Skeletal muscle tissue (tissue), 4 donors: Measurements from ENCODE around the gene ABHD12. TPM values are rescaled to one million over a fixed set of nuclear protein-coding genes. Genes with fewer than 3 reads are reported as not detected.
"Not testable (repeated sequence)": the region's sequence is repeated elsewhere in the genome, so short reads cannot be mapped to it uniquely, and the experiment has no call there.

Experiments
- H3K27ac ChIP-seq: one replicate; pipeline ENCODE4 v1.7.0; 2013; ENCODE audit warnings: mild to moderate bottlenecking, low read depth, low read length, inconsistent platforms
- H3K27me3 ChIP-seq, 3 donors: one replicate each; pipeline ENCODE4 v1.7.0; 2013; ENCODE audit warnings: low read length in 3 of 3; ENCODE audit not compliant: control insufficient read depth in 3 of 3, insufficient read depth in 3 of 3
- H3K36me3 ChIP-seq, 3 donors: one replicate each; pipeline ENCODE4 v1.7.0; 2013; ENCODE audit warnings: low read length in 3 of 3; ENCODE audit not compliant: control insufficient read depth in 3 of 3, insufficient read depth in 3 of 3
- H3K4me1 ChIP-seq, 3 donors: one replicate each; pipeline ENCODE4 v1.7.0; 2013; ENCODE audit warnings: low read length in 3 of 3, mild to moderate bottlenecking in 3 of 3; ENCODE audit not compliant: control insufficient read depth in 3 of 3, insufficient read depth in 3 of 3
- H3K4me3 ChIP-seq, 3 donors: one replicate each; pipeline ENCODE4 v1.7.0; 2013; ENCODE audit warnings: low read length in 3 of 3
- H3K9ac ChIP-seq, 3 donors: one replicate each; pipeline ENCODE4 v1.7.0; 2013; ENCODE audit warnings: low read length in 3 of 3, mild to moderate bottlenecking in 3 of 3, moderate library complexity in 2 of 3, low read depth in 1 of 3
- H3K9me3 ChIP-seq, 3 donors: one replicate each; pipeline ENCODE4 v1.7.0; 2013; ENCODE audit warnings: low read length in 3 of 3; ENCODE audit not compliant: control insufficient read depth in 3 of 3
- total RNA-seq: library from RNA; depleted of rRNA; stranded (reverse); fragments of >200 nt; gene quantifications from one replicate; pipeline ENCODE4 v1.2.3, GENCODE V29; 2014
- donor health status: Osteomylitis.

Gene ABHD12
- total RNA-seq, 1 donor from 2014 or later, result 29.7 TPM

- peak within 1 kb of the TSS; percentile 79 to 82 (median 80) for H3K9ac ChIP-seq
- no peak within 1 kb of the TSS for H3K27ac ChIP-seq
- no peaks in the 10 kb centered on the region for H3K27me3 ChIP-seq
- peak within 1 kb of the TSS; percentile 75 to 97 (median 91) for H3K4me3 ChIP-seq
- H3K4me1 ChIP-seq, result peaks cover 8 to 14% (median 11%) of the 10 kb centered on the region in 3 donors
- H3K36me3 ChIP-seq, result no peaks in the 10 kb centered on the region
- peaks cover under 1 to 5% (median 4%) of the 10 kb centered on the region in 3 donors for H3K9me3 ChIP-seq
Observed at GRCh38 chr20:25407311-25408169, 16.9 kb upstream of the ABHD12 start, which contains the start of gene GINS1. TSS of gene GINS1 (plus strand) at chr20:25407673. CDS start at chr20:25407821, 148 bp downstream.

GRCh38 chr20:25402583-25402982, 11.9 kb upstream of the ABHD12 start:
- Histone ChIP-seq H3K27ac (no peak overlapping the region), H3K36me3 (no peaks in the 10 kb centered on the region), H3K27me3 (no peaks in the 10 kb centered on the region), H3K9ac (no peak overlapping the region), H3K4me3 (no peak overlapping the region), H3K4me1 (peaks cover under 1 to 2% (median under 1%) of the 10 kb centered on the region in 3 donors), H3K9me3 (peaks cover 2 to 7% (median 4%) of the 10 kb centered on the region in 3 donors)

GRCh38 chr20:25400291-25400732, 9.7 kb upstream of the ABHD12 start:
- not testable (repeated sequence) for H3K27ac ChIP-seq, H3K36me3 ChIP-seq, H3K4me1 ChIP-seq, H3K27me3 ChIP-seq, H3K4me3 ChIP-seq, H3K9me3 ChIP-seq, H3K9ac ChIP-seq

GRCh38 chr20:25399037-25399430, 8.4 kb upstream of the ABHD12 start:
- Histone ChIP-seq H3K27me3 (no peaks in the 10 kb centered on the region), H3K27ac (no peak overlapping the region), H3K4me1 (no peaks in the 10 kb centered on the region), H3K36me3 (no peaks in the 10 kb centered on the region), H3K9ac (no peak overlapping the region), H3K4me3 (no peak overlapping the region), H3K9me3 (peaks cover 2 to 7% (median 4%) of the 10 kb centered on the region in 3 donors)

DNA sequence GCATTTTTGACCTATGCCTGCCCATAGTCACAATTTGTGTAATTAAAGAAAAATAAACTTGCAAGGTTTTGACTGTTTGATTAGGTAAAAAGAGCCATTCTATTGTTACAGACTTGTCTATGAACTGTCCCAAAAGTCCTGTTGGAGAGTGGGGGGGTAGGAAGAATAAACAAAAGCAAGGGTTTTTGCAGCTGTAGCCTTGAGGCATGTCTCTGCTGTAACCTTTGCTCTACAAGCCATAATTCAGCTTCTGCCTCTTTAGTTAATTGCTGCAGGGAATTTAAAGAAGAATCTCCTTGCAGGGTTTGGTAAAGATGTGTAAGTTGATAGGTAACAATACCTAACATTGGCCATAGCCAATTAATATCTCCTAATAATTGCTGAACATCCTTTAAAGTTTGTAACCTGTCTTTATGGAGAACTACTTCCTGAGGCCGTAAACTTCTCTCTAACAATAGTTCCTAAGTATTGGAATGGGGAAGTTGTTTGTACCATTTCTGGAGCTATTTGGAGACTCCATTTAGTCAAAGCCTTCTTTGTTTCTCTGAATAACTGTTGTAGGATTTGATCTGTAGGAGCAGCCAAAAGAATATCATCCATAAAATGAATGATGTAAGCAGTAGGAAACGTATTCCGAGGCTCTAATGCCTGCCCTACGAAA, 7.9 kb upstream of the ABHD12 start:
- Histone ChIP-seq H3K4me1 (no peaks in the 10 kb centered on the region), H3K27me3 (no peaks in the 10 kb centered on the region)

DNA sequence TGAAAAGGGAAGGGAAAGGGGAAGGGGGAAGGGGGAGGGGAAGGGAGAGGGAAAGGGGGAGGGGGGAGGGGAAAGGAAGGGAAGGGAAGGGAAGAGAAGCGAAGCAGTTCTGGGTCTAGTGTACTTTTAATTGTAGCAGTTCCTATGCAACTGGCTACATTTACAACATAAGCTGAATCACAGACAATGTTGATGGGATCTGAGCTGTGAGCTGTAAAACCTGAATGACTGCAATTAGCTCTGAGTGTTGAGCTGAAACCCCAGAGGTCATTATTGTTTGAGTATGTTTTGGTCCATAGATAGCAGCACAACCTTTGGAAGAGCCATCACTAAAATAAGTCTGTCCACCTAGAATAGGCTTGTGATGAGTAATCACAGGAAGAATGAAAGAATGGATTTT, 7.2 kb upstream of the ABHD12 start:
- Histone ChIP-seq H3K36me3 (no peaks in the 10 kb centered on the region), H3K27ac (no peak overlapping the region), H3K4me3 (no peak overlapping the region), H3K27me3 (no peaks in the 10 kb centered on the region), H3K9ac (no peak overlapping the region), H3K9me3 (peaks cover 0 to 3% (median 2%) of the 10 kb centered on the region in 3 donors), H3K4me1 (no peaks in the 10 kb centered on the region)

More for the DNA sequence above, 7.9 kb upstream of the ABHD12 start:
- H3K9me3 ChIP-seq, result peaks cover 2 to 7% (median 4%) of the 10 kb centered on the region in 3 donors
- no peak overlapping the region for H3K27ac ChIP-seq
- H3K36me3 ChIP-seq, result no peaks in the 10 kb centered on the region
- no peak overlapping the region for H3K9ac ChIP-seq
- no peak overlapping the region for H3K4me3 ChIP-seq

GRCh38 chr20:25397096-25397495, 6.5 kb upstream of the ABHD12 start:
- Histone ChIP-seq H3K9ac (no peak overlapping the region), H3K4me1 (no peaks in the 10 kb centered on the region), H3K9me3 (no peaks in the 10 kb centered on the region), H3K27ac (no peak overlapping the region), H3K4me3 (no peak overlapping the region), H3K27me3 (no peaks in the 10 kb centered on the region), H3K36me3 (no peaks in the 10 kb centered on the region)

- H3K4me1 ChIP-seq, result peaks cover 0 to 1% (median under 1%) of the 10 kb centered on the region in 3 donors
- no peak overlapping the region for H3K27ac ChIP-seq
- H3K27me3 ChIP-seq, result no peaks in the 10 kb centered on the region
- H3K4me3 ChIP-seq, result no peak overlapping the region
- H3K36me3 ChIP-seq, result no peaks in the 10 kb centered on the region
- no peaks in the 10 kb centered on the region for H3K9me3 ChIP-seq
- no peak overlapping the region for H3K9ac ChIP-seq
Observed at GRCh38 chr20:25394996-25395395, 4.4 kb upstream of the ABHD12 start.

GRCh38 chr20:25394276-25394675, 3.6 kb upstream of the ABHD12 start:
- no peaks in the 10 kb centered on the region for H3K27me3 ChIP-seq
- no peaks in the 10 kb centered on the region for H3K9me3 ChIP-seq
- H3K36me3 ChIP-seq, result no peaks in the 10 kb centered on the region
- H3K4me3 ChIP-seq, result no peak overlapping the region
- no peak overlapping the region for H3K9ac ChIP-seq
- no peak overlapping the region for H3K27ac ChIP-seq
- H3K4me1 ChIP-seq, result peaks cover 0 to 7% (median 5%) of the 10 kb centered on the region in 3 donors
